ENCODE results near the gene PRELID2. TPM values are rescaled to one million over a fixed set of nuclear protein-coding genes. Genes with fewer than 3 reads are reported as not detected.

The PRELID2 gene
- polyA plus RNA-seq, 1 of the 3 experiments (the other 2 are of a cell fraction) = 5.3 TPM

DNA sequence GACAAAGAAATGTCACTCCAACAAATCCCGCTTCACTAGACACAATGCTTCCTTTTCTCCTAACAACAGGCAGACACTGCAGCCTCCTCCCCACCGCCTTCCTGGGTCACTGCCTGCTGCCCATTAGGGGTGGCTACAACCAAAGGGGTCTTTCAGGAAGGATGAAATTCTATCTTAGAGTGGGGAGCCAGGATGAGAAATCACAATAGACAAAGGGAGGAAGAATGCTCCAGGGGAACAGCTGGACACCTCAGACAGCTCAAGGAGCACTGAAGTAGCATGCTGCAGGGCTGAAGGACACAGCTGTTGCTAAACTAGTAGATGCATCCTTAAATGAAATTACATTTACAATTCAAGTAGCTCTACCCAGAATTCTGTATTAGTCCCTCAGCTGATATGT is 54.2 kb downstream of the PRELID2 start:
- Histone ChIP-seq H3K79me2 (ENCODE audit: insufficient read depth) (no peaks in the 10 kb centered on the region), H3K9ac (no peak overlapping the region), H3K27me3 (ENCODE audit: insufficient read depth) (no peaks in the 10 kb centered on the region), H4K20me1 (ENCODE audit: insufficient read depth) (no peaks in the 10 kb centered on the region), H2AFZ (ENCODE audit: low read depth) (no peak overlapping the region), H3K9me3 (no peaks in the 10 kb centered on the region), H3K36me3 (replicated peaks in 1 of 2; ENCODE audit: control insufficient read depth in 1 of 2, insufficient read depth in 2 of 2, low read length in 1 of 2) (no peaks in the 10 kb centered on the region), H3K27ac (ENCODE audit: low read depth in 2 of 2, low read length in 1 of 2) (no peak overlapping the region), H3K4me1 (ENCODE audit: control insufficient read depth in 1 of 2, insufficient read depth in 2 of 2, low read depth in 1 of 2, low read length in 1 of 2) (peaks cover 0 to 14% of the 10 kb centered on the region in 2 experiments; a peak in 3 of 4 replicates), H3K4me3 (ENCODE audit: low read depth in 2 of 2, low read length in 1 of 2) (no peak overlapping the region), H3F3A (replicated peaks; ENCODE audit: insufficient read depth) (peaks cover 13% of the 10 kb centered on the region), H3K4me2 (no peak overlapping the region), H3K9me2 (no peaks in the 10 kb centered on the region)
- no peak for DNase-seq
- CTCF ChIA-PET = interaction anchor here (1.0 to 1.2 kb wide), 2 partner anchors 83 to 543 kb away, joined by 3 read pairs; no protein-coding TSS in a partner anchor
- TF ChIP-seq EP300 (IDR thresholded peaks at IDR 0.05; ENCODE audit: borderline replicate concordance in 1 of 2, low read depth in 1 of 2, low read length in 1 of 2) = no peak
- TF ChIP-seq TEAD4 (IDR thresholded peaks at IDR 0.05; ENCODE audit: borderline replicate concordance, insufficient read depth) = no peak
- TF ChIP-seq YY1 (IDR thresholded peaks at IDR 0.05; ENCODE audit: low read depth) = no peak
- TF ChIP-seq JUND (IDR thresholded peaks at IDR 0.05) = no peak
- WGBS (ENCODE audit: low lambda C conversion rate) = 97% methylated on average over 2 of the region's 2 CpGs
- POLR2A ChIA-PET = interaction anchor here (0.5 kb wide), 1 partner anchor 320 kb away, joined by 4 read pairs; no protein-coding TSS in a partner anchor

DNA sequence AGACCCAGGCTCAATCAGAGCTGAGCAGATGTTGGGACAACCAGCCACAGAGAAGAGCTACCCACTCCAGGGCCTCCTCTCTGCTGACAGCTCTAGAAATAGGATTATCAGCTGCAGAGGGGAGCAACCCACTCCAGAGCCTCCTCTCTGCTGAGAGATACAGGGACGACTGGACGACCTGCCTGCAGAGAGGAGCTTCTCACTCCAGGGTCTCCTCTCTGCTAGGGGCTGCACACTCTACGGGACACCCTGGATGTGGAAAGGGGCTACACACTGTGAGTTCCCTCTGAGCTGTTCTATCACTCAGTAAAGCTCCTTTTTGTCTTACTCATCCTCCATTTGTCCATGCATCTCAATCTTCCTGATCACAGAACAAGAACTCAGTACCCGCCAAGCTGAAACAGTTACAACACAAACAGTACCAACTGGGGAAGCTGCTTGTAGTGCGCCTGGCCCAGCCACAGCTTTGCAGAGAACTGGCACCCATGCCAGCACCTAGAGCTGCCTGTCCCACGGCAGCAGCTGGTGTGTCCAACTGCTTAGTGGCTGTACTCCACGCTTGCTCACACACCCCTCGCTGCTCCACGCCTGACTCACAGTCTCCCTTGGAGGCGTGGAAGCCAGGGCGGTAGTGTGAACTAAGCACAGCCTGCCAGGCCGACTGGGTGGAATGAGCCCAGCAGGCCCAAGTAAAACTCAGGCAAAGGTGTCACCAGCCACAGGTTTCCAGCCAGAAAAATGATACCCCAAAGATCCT is 56.8 kb downstream of the PRELID2 start:
- Histone ChIP-seq H2AFZ (ENCODE audit: low read depth) (no peak overlapping the region), H3K36me3 (replicated peaks in 1 of 2; ENCODE audit: control insufficient read depth in 1 of 2, insufficient read depth in 2 of 2, low read length in 1 of 2) (peaks cover 0 to 4% of the 10 kb centered on the region in 2 experiments), H3K4me3 (ENCODE audit: low read depth in 2 of 2, low read length in 1 of 2) (no peak overlapping the region), H3F3A (replicated peaks; ENCODE audit: insufficient read depth) (peaks cover 20% of the 10 kb centered on the region), H3K27ac (ENCODE audit: low read depth in 2 of 2, low read length in 1 of 2) (no peak overlapping the region), H3K79me2 (ENCODE audit: insufficient read depth) (no peaks in the 10 kb centered on the region), H3K4me1 (ENCODE audit: control insufficient read depth in 1 of 2, insufficient read depth in 2 of 2, low read depth in 1 of 2, low read length in 1 of 2) (peaks cover 0 to 18% of the 10 kb centered on the region in 2 experiments; a peak in 3 of 4 replicates), H3K9ac (no peak overlapping the region), H4K20me1 (ENCODE audit: insufficient read depth) (no peaks in the 10 kb centered on the region), H3K4me2 (no peak overlapping the region), H3K9me3 (no peaks in the 10 kb centered on the region), H3K9me2 (no peaks in the 10 kb centered on the region), H3K27me3 (ENCODE audit: insufficient read depth) (no peaks in the 10 kb centered on the region)
- POLR2A ChIA-PET = no interaction called here
- DNase-seq = no peak
- no peak for TF ChIP-seq FOSL2 (IDR thresholded peaks at IDR 0.05; ENCODE audit: borderline replicate concordance, low read depth)
- TF ChIP-seq MAX (IDR thresholded peaks at IDR 0.05; ENCODE audit: low read depth) = no peak
- TF ChIP-seq, protein P1, sequence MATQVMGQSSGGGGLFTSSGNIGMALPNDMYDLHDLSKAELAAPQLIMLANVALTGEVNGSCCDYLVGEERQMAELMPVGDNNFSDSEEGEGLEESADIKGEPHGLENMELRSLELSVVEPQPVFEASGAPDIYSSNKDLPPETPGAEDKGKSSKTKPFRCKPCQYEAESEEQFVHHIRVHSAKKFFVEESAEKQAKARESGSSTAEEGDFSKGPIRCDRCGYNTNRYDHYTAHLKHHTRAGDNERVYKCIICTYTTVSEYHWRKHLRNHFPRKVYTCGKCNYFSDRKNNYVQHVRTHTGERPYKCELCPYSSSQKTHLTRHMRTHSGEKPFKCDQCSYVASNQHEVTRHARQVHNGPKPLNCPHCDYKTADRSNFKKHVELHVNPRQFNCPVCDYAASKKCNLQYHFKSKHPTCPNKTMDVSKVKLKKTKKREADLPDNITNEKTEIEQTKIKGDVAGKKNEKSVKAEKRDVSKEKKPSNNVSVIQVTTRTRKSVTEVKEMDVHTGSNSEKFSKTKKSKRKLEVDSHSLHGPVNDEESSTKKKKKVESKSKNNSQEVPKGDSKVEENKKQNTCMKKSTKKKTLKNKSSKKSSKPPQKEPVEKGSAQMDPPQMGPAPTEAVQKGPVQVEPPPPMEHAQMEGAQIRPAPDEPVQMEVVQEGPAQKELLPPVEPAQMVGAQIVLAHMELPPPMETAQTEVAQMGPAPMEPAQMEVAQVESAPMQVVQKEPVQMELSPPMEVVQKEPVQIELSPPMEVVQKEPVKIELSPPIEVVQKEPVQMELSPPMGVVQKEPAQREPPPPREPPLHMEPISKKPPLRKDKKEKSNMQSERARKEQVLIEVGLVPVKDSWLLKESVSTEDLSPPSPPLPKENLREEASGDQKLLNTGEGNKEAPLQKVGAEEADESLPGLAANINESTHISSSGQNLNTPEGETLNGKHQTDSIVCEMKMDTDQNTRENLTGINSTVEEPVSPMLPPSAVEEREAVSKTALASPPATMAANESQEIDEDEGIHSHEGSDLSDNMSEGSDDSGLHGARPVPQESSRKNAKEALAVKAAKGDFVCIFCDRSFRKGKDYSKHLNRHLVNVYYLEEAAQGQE (IDR thresholded peaks at IDR 0.05; ENCODE audit: low read depth, low read length) = no peak
- no peak for TF ChIP-seq MEF2A (IDR thresholded peaks at IDR 0.05; ENCODE audit: borderline replicate concordance, low read depth)
- TF ChIP-seq, protein P2, sequence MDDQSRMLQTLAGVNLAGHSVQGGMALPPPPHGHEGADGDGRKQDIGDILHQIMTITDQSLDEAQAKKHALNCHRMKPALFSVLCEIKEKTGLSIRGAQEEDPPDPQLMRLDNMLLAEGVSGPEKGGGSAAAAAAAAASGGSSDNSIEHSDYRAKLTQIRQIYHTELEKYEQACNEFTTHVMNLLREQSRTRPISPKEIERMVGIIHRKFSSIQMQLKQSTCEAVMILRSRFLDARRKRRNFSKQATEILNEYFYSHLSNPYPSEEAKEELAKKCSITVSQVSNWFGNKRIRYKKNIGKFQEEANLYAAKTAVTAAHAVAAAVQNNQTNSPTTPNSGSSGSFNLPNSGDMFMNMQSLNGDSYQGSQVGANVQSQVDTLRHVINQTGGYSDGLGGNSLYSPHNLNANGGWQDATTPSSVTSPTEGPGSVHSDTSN (IDR thresholded peaks at IDR 0.05) = no peak
- no peak for TF ChIP-seq GATA2 (CRISPR knock-in tag; IDR thresholded peaks at IDR 0.05)
- TF ChIP-seq RCOR1 (IDR thresholded peaks at IDR 0.05; ENCODE audit: low read length) = no peak
- no peak for TF ChIP-seq ELF1 (IDR thresholded peaks at IDR 0.05)
- TF ChIP-seq RAD21 (IDR thresholded peaks at IDR 0.05; ENCODE audit: low read length) = no peak
- TF ChIP-seq EP300 (IDR thresholded peaks at IDR 0.05; ENCODE audit: borderline replicate concordance in 1 of 2, low read depth in 1 of 2, low read length in 1 of 2) = no peak
- TF ChIP-seq SIN3A (IDR thresholded peaks at IDR 0.05; ENCODE audit: borderline replicate concordance, low read depth, low read length) = no peak
- no peak for TF ChIP-seq TCF12 (IDR thresholded peaks at IDR 0.05)
- TF ChIP-seq YY1 (IDR thresholded peaks at IDR 0.05; ENCODE audit: low read depth) = no peak
- no peak for TF ChIP-seq RXRA (IDR thresholded peaks at IDR 0.05; ENCODE audit: borderline replicate concordance, low read depth)
- TF ChIP-seq USF1 (IDR thresholded peaks at IDR 0.05; ENCODE audit: borderline replicate concordance, low read depth) = no peak
- TF ChIP-seq TEAD4 (IDR thresholded peaks at IDR 0.05; ENCODE audit: borderline replicate concordance, insufficient read depth) = no peak
- no peak for TF ChIP-seq GABPA (IDR thresholded peaks at IDR 0.05; ENCODE audit: low read depth)
- no peak for TF ChIP-seq CTCF (IDR thresholded peaks at IDR 0.05)
- CTCF ChIA-PET = interaction anchor here (1.8 kb wide), 1 partner anchor 48 kb away, joined by 4 read pairs; no protein-coding TSS in a partner anchor
- 98% methylated on average over 8 of the region's 12 CpGs for WGBS (ENCODE audit: low lambda C conversion rate)

Measured in SK-N-SH (cell line).